MCF 10A (cell line): ENCODE data around the gene CAND2. TPM values are rescaled to one million over a fixed set of nuclear protein-coding genes. Genes with fewer than 3 reads are reported as not detected.
"Not testable (repeated sequence)": the region's sequence is repeated elsewhere in the genome, so short reads cannot be mapped to it uniquely, and the experiment has no call there.

ENCODE experiments used
- BruUV-seq: library from RNA; stranded (reverse); fragments of 400-500 nt; replicated peaks from 2 replicates; lab custom pipeline; 2021; lab: Mats Ljungman, UMichigan
- CTCF ChIA-PET: fragments of 300-600 bp; sonication (Branson Sonifier 250); formaldehyde crosslinking; extraction: SDS; loops from one replicate; lab custom pipeline; 2021; ENCODE audit warnings: antibody characterized with exemption, inconsistent platforms; lab: Yijun Ruan, JAX
- POLR2A ChIA-PET: fragments of 300-600, 350-650 bp; sonication (Branson Sonifier 250); formaldehyde crosslinking; extraction: SDS; loops from one replicate; lab custom pipeline; 2020; ENCODE audit warnings: antibody characterized with exemption, inconsistent platforms; lab: Yijun Ruan, JAX
- DNase-seq: peaks from one replicate; pipeline ENCODE4 v3.0.0-alpha.2; 2018; ENCODE audit not compliant: unreplicated experiment
- H3K27ac Mint-ChIP-seq: one replicate; pipeline ENCODE4 v1.8.0; 2022; ENCODE audit warnings: mild to moderate bottlenecking, low read depth, mixed read lengths; ENCODE audit not compliant: unreplicated experiment
- H3K27me3 Mint-ChIP-seq: one replicate; pipeline ENCODE4 v1.8.0; 2022; ENCODE audit warnings: mixed read lengths; ENCODE audit not compliant: insufficient read depth, unreplicated experiment
- H3K36me3 Mint-ChIP-seq: one replicate; pipeline ENCODE4 v1.8.0; 2022; ENCODE audit warnings: mild to moderate bottlenecking, moderate library complexity, mixed read lengths; ENCODE audit not compliant: insufficient read depth, unreplicated experiment
- H3K4me1 Mint-ChIP-seq: one replicate; pipeline ENCODE4 v1.8.0; 2022; ENCODE audit warnings: mixed read lengths; ENCODE audit not compliant: insufficient read depth, unreplicated experiment
- H3K4me3 Mint-ChIP-seq: one replicate; pipeline ENCODE4 v1.8.0; 2022; ENCODE audit warnings: mild to moderate bottlenecking, moderate library complexity, mixed read lengths; ENCODE audit not compliant: unreplicated experiment
- H3K9me3 Mint-ChIP-seq: one replicate; pipeline ENCODE4 v1.8.0; 2022; ENCODE audit warnings: mixed read lengths; ENCODE audit not compliant: unreplicated experiment
- CTCF ChIP-seq: fragments of 200-600 bp; IDR thresholded peaks from one replicate; pipeline ENCODE4 v1.8.0; 2022; ENCODE audit warnings: antibody characterized with exemption, mild to moderate bottlenecking; ENCODE audit not compliant: unreplicated experiment
- intact Hi-C: fragments of 100-400 bp; cut with micrococcal nuclease; formaldehyde crosslinking; loops from 2 replicates; pipeline ENCODE4 v1.14.1; 2022
- total RNA-seq: library from RNA; stranded (reverse); gene quantifications from 2 replicates; pipeline ENCODE4 v1.2.3, GENCODE V29; 2022

CAND2 gene
- total RNA-seq, 1 experiment from 2014 or later: not detected

GRCh38 chr3:12841970-12842328 is 45.5 kb downstream of the CAND2 start:
- Mint-ChIP-seq H3K27me3 (no peaks in the 10 kb centered on the region), H3K27ac (peak overlapping the region; percentile 100), H3K4me1 (peaks cover 29% of the 10 kb centered on the region), H3K4me3 (peak overlapping the region; percentile 96), H3K36me3 (peaks cover 47% of the 10 kb centered on the region), H3K9me3 (no peaks in the 10 kb centered on the region)
- ChIA-PET POLR2A (interaction anchor here (0.6 to 4.1 kb wide), 31 partner anchors 10 to 1810 kb away, joined by 3 to 39 read pairs (median 5); partner anchors contain the start of genes LSM3, MKRN2, RAF1 and TMEM40), CTCF (interaction anchor here (0.6 to 5.1 kb wide), 28 partner anchors 11 to 776 kb away, joined by 3 to 38 read pairs (median 4); partner anchors contain the start of genes TIMP4 and TMEM40)
- BruUV-seq: no TSS peak
- no peak for DNase-seq
- no peak for TF ChIP-seq CTCF
- intact Hi-C loops: loop anchor here (1.0 kb wide), 2 partner anchors 136 to 358 kb away; partner anchors contain the start of gene TSEN2

- ChIA-PET POLR2A (interaction anchor here (0.8 to 2.3 kb wide), 12 partner anchors 10 to 609 kb away, joined by 3 to 16 read pairs (median 4); partner anchors contain the start of genes RAF1 and TSEN2), CTCF (interaction anchor here (0.5 to 5.1 kb wide), 20 partner anchors 11 to 776 kb away, joined by 3 to 38 read pairs (median 4); partner anchors contain the start of genes TIMP4 and TMEM40)
- H3K27me3 Mint-ChIP-seq: no peaks in the 10 kb centered on the region
- intact Hi-C loops: no loop called here
- H3K4me3 Mint-ChIP-seq: peak overlapping the region; percentile 96
- peaks cover 41% of the 10 kb centered on the region for H3K36me3 Mint-ChIP-seq
- no TSS peak for BruUV-seq
- H3K4me1 Mint-ChIP-seq: peaks cover 24% of the 10 kb centered on the region
- no peak overlapping the region for H3K27ac Mint-ChIP-seq
- no peak for TF ChIP-seq CTCF
- no peak for DNase-seq
- H3K9me3 Mint-ChIP-seq: no peaks in the 10 kb centered on the region
These were observed 46.0 kb downstream of the CAND2 start for GRCh38 chr3:12842469-12842868.

- ChIA-PET CTCF (no interaction called here), POLR2A (no interaction called here)
- Mint-ChIP-seq H3K36me3 (peaks cover 8% of the 10 kb centered on the region), H3K4me1 (peaks cover 9% of the 10 kb centered on the region), H3K9me3 (no peaks in the 10 kb centered on the region), H3K27ac (no peak overlapping the region), H3K27me3 (no peaks in the 10 kb centered on the region), H3K4me3 (no peak overlapping the region)
- intact Hi-C loops: no loop called here
- no peak for DNase-seq
- TF ChIP-seq CTCF: no peak
- no TSS peak for BruUV-seq
These were observed 49.3 kb downstream of the CAND2 start for GRCh38 chr3:12845811-12846210.

- Mint-ChIP-seq H3K9me3 (no peaks in the 10 kb centered on the region), H3K27me3 (peaks cover 19% of the 10 kb centered on the region), H3K36me3 (no peaks in the 10 kb centered on the region), H3K4me3 (no peak overlapping the region), H3K27ac (no peak overlapping the region), H3K4me1 (no peaks in the 10 kb centered on the region)
- no peak for TF ChIP-seq CTCF
- DNase-seq: no peak
- intact Hi-C loops: no loop called here
- BruUV-seq: no TSS peak
- ChIA-PET CTCF (interaction anchor here (0.7 to 2.5 kb wide), 3 partner anchors 10 to 1901 kb away, joined by 3 to 15 read pairs (median 4); partner anchors contain the start of gene RPL32), POLR2A (interaction anchor here (0.9 to 1.7 kb wide), 2 partner anchors 8 to 11 kb away, joined by 3 to 10 read pairs; partner anchors contain the start of gene RPL32)
These were observed 55.7 kb downstream of the CAND2 start for GRCh38 chr3:12852201-12852600.

GRCh38 chr3:12853847-12854246 is 57.4 kb downstream of the CAND2 start:
- ChIA-PET CTCF (interaction anchor here (2.5 kb wide), 1 partner anchor 12 kb away, joined by 15 read pairs; the partner anchor contains the start of gene RPL32), POLR2A (interaction anchor here (0.7 kb wide), 1 partner anchor 13 kb away, joined by 3 read pairs; no protein-coding TSS in a partner anchor)
- H3K36me3 Mint-ChIP-seq, H3K27ac Mint-ChIP-seq, BruUV-seq, intact Hi-C loops, H3K9me3 Mint-ChIP-seq, H3K4me3 Mint-ChIP-seq, H3K4me1 Mint-ChIP-seq, DNase-seq: not testable (repeated sequence)
- peaks cover 19% of the 10 kb centered on the region for H3K27me3 Mint-ChIP-seq
